Colon (tissue), 2 donors: Measurements from ENCODE around the gene PASK.

Experiments used
- FAIRE-seq: peaks from 2 replicates; lab custom pipeline; 2012; peaks lifted over from hg19 to GRCh38; lab: Jason Lieb, UNC
- donor health status: control.
- donor health status: control.

Gene PASK

GRCh38 chr2:241064008-241064801 lies 85.1 kb downstream of the PASK start:
- FAIRE-seq, result no peak

- no peak for FAIRE-seq
Observed at GRCh38 chr2:241063587-241063986, 85.7 kb downstream of the PASK start.

GRCh38 chr2:241063093-241063551 lies 86.2 kb downstream of the PASK start:
- FAIRE-seq, result no peak

GRCh38 chr2:241062389-241063092 lies 86.7 kb downstream of the PASK start:
- no peak for FAIRE-seq

GRCh38 chr2:241061275-241061674 lies 88.0 kb downstream of the PASK start:
- no peak for FAIRE-seq
